Glomerular visceral epithelial cell (primary cell): Measurements from ENCODE around the gene MICB.
"Not testable (repeated sequence)": the region's sequence is repeated elsewhere in the genome, so short reads cannot be mapped to it uniquely, and the experiment has no call there.

Experiments used
- DNase-seq: peaks from one replicate; pipeline ENCODE4 v3.0.0-alpha.2; 2016; ENCODE audit errors: extremely low spot score

MICB gene

GRCh38 chr6:31497531-31498476, at the start of gene MICB:
TSS of gene MICB (plus strand) at chr6:31498145. CDS start at chr6:31498194, 49 bp downstream.
- peak; percentile 90 for DNase-seq

GRCh38 chr6:31450751-31451150, 47.2 kb upstream of the MICB start:
- no peak for DNase-seq

GRCh38 chr6:31452859-31453258, 45.1 kb upstream of the MICB start:
- DNase-seq = no peak

- no peak for DNase-seq
These were observed 44.7 kb upstream of the MICB start for GRCh38 chr6:31453259-31453658.

- not testable (repeated sequence) for DNase-seq
These were observed 38.1 kb upstream of the MICB start for GRCh38 chr6:31459864-31460263.

- DNase-seq = no peak
These were observed 37.5 kb upstream of the MICB start for GRCh38 chr6:31460361-31461025.

GRCh38 chr6:31462026-31462963, 35.6 kb upstream of the MICB start:
- DNase-seq = peak; percentile 18

- DNase-seq = peak; percentile 94
These were observed 34.7 kb upstream of the MICB start for GRCh38 chr6:31462964-31463870.

- no peak for DNase-seq
These were observed 33.4 kb upstream of the MICB start for GRCh38 chr6:31464252-31465184.

GRCh38 chr6:31465185-31465536, 32.8 kb upstream of the MICB start:
- no peak for DNase-seq

GRCh38 chr6:31465718-31466117, 32.2 kb upstream of the MICB start:
- DNase-seq = no peak

- no peak for DNase-seq
These were observed 31.5 kb upstream of the MICB start for GRCh38 chr6:31466466-31466865.

- no peak for DNase-seq
These were observed 30.8 kb upstream of the MICB start for GRCh38 chr6:31467151-31467550.

GRCh38 chr6:31468311-31468710, 29.6 kb upstream of the MICB start:
- DNase-seq = no peak

- no peak for DNase-seq
These were observed 27.1 kb upstream of the MICB start for GRCh38 chr6:31470801-31471200.

- DNase-seq = no peak
These were observed 26.2 kb upstream of the MICB start for GRCh38 chr6:31471711-31472110.

GRCh38 chr6:31472259-31472658, 25.7 kb upstream of the MICB start:
- no peak for DNase-seq

- DNase-seq = no peak
These were observed 24.7 kb upstream of the MICB start for GRCh38 chr6:31473244-31473643.
